HepG2 (cell line): ENCODE data around the gene TYMS. TPM values are rescaled to one million over a fixed set of nuclear protein-coding genes. Genes with fewer than 3 reads are reported as not detected.

Experiments used
- ATAC-seq: fragments of 200-7000 bp; cut with Tn5 transposase; 3 replicates; pipeline ENCODE4 v1.9.1; 2020; ENCODE audit warnings: mild to moderate bottlenecking, moderate library complexity
- BruUV-seq: library from RNA; stranded (reverse); fragments of 400-500 nt; replicated peaks from 2 replicates; lab custom pipeline; 2021; lab: Mats Ljungman, UMichigan
- CTCF ChIA-PET: fragments of 300-600 bp; formaldehyde crosslinking; extraction: SDS; loops from one replicate; lab custom pipeline; 2021; ENCODE audit warnings: low total read pairs, inconsistent platforms, low intra/inter-chr PET ratio; lab: Yijun Ruan, JAX
- POLR2A ChIA-PET: fragments of 350-600 bp; sonication (Branson Sonifier 250); formaldehyde crosslinking; loops from one replicate; lab custom pipeline; 2020; ENCODE audit warnings: antibody characterized with exemption, inconsistent platforms; lab: Yijun Ruan, JAX
- DNase-seq: peaks from one replicate; pipeline ENCODE4 v3.0.0-alpha.2; 2015; ENCODE audit warnings: low spot score
- FAIRE-seq: peaks from 3 replicates; lab custom pipeline; 2011; peaks lifted over from hg19 to GRCh38; lab: Jason Lieb, UNC
- H2AFZ ChIP-seq: one replicate; pipeline ENCODE4 v1.6.1; 2011; ENCODE audit warnings: low read length, inconsistent platforms
- H3K27ac ChIP-seq: fragments of 300-600 bp; 3 replicates; pipeline ENCODE4 v1.8.0; 2011; ENCODE audit warnings: mixed run types, mild to moderate bottlenecking, mixed read lengths, low read length, inconsistent platforms; ENCODE audit not compliant: insufficient read depth; ENCODE audit errors: extremely low read length
- H3K27me3 ChIP-seq, 2 experiments: fragments of 200-600 bp in 1 of 2; 2 replicates in 1 of 2; 3 replicates in 1 of 2; pipeline versions ENCODE4 v1.6.0 to v1.8.0; 2011; ENCODE audit warnings: low read length in 2 of 2, mild to moderate bottlenecking in 2 of 2, moderate library complexity in 2 of 2, inconsistent platforms in 1 of 2; ENCODE audit not compliant: insufficient read depth in 2 of 2, control insufficient read depth in 1 of 2
- H3K36me3 ChIP-seq, 2 experiments: fragments of 200-600 bp in 1 of 2; replicated peaks in 1 of 2; 2 replicates in 1 of 2; 3 replicates in 1 of 2; pipeline versions ENCODE4 v1.5.1 to v1.8.0; 2011; ENCODE audit warnings: low read length in 2 of 2, inconsistent platforms in 1 of 2; ENCODE audit not compliant: insufficient read depth in 2 of 2, control insufficient read depth in 1 of 2
- H3K4me1 ChIP-seq: 2 replicates; pipeline ENCODE4 v1.5.1; 2012; ENCODE audit warnings: low read length, inconsistent platforms; ENCODE audit not compliant: insufficient read depth
- H3K4me2 ChIP-seq: 2 replicates; pipeline ENCODE4 v1.6.0; 2011; ENCODE audit warnings: low read depth, low read length, inconsistent platforms
- H3K4me3 ChIP-seq, 3 experiments: fragments of 200-600 bp in 1 of 3; sonication (generic), shearing (Covaris generic) in 1 of 3; replicated peaks in 1 of 3; 2 replicates each; pipeline ENCODE4 v1.5.1; 2011 to 2016; ENCODE audit warnings: low read length in 3 of 3, inconsistent platforms in 2 of 3, low read depth in 2 of 3, mild to moderate bottlenecking in 2 of 3, control low read depth in 1 of 3, mixed read lengths in 1 of 3; ENCODE audit not compliant: insufficient read depth in 1 of 3
- H3K79me2 ChIP-seq: one replicate; pipeline ENCODE4 v1.6.1; 2011; ENCODE audit warnings: low read length, inconsistent platforms; ENCODE audit not compliant: insufficient read depth
- H3K9ac ChIP-seq: 2 replicates; pipeline ENCODE4 v1.6.0; 2011; ENCODE audit warnings: mild to moderate bottlenecking, low read depth, low read length, inconsistent platforms; ENCODE audit not compliant: insufficient read depth
- H3K9me3 ChIP-seq: 2 replicates; pipeline ENCODE4 v1.5.1; 2012; ENCODE audit warnings: mild to moderate bottlenecking, low read length
- H4K20me1 ChIP-seq: 2 replicates; pipeline ENCODE4 v1.6.0; 2011; ENCODE audit warnings: inconsistent platforms, mild to moderate bottlenecking, low read length, moderate library complexity; ENCODE audit not compliant: insufficient read depth
- BATF2 ChIP-seq: sonication (generic); formaldehyde crosslinking; IDR thresholded peaks from 2 replicates; pipeline ENCODE4 v1.8.0; 2022; ENCODE audit warnings: mild to moderate bottlenecking, missing genetic modification reagents, moderate library complexity
- HDAC2 ChIP-seq: sonication (generic); formaldehyde crosslinking; IDR thresholded peaks from 2 replicates; pipeline ENCODE4 v1.4.0; 2020; ENCODE audit warnings: missing genetic modification reagents
- JARID2 ChIP-seq: sonication (generic); formaldehyde crosslinking; IDR thresholded peaks from 2 replicates; pipeline ENCODE4 v1.8.1; 2023; ENCODE audit warnings: missing genetic modification reagents, inconsistent platforms; ENCODE audit not compliant: insufficient replicate concordance
- JUNB ChIP-seq: sonication (generic); formaldehyde crosslinking; IDR thresholded peaks from 2 replicates; pipeline ENCODE4 v1.8.0; 2022; ENCODE audit warnings: missing genetic modification reagents, mild to moderate bottlenecking, borderline replicate concordance
- MAF1 ChIP-seq: sonication (generic); formaldehyde crosslinking; IDR thresholded peaks from 2 replicates; pipeline ENCODE4 v1.5.0; 2020; ENCODE audit warnings: missing genetic modification reagents, borderline replicate concordance
- MAFF ChIP-seq: IDR thresholded peaks from 2 replicates; pipeline ENCODE4 v1.6.1; 2011; ENCODE audit warnings: low read depth, low read length, improper control_type of control experiment
- NR2C2 ChIP-seq: sonication (generic); formaldehyde crosslinking; IDR thresholded peaks from 2 replicates; pipeline ENCODE4 v1.4.0; 2020; ENCODE audit warnings: missing genetic modification reagents, mild to moderate bottlenecking, moderate library complexity, borderline replicate concordance
- NR2F1 ChIP-seq, 2 experiments: fragments of 450-650 bp in 1 of 2; formaldehyde crosslinking in 1 of 2; IDR thresholded peaks; 2 replicates each; pipeline versions ENCODE4 v1.5.0 to v1.6.1; 2016 to 2020; ENCODE audit warnings: mild to moderate bottlenecking in 1 of 2, missing compliant biosample characterization in 1 of 2, missing genetic modification reagents in 1 of 2, moderate library complexity in 1 of 2
- PCBP1 ChIP-seq: fragments of 200-400 bp; formaldehyde crosslinking; IDR thresholded peaks from 2 replicates; pipeline ENCODE4 v1.6.1; 2017; ENCODE audit warnings: mild to moderate bottlenecking, low read depth, low read length, borderline replicate concordance
- TFDP2 ChIP-seq: sonication (generic); formaldehyde crosslinking; IDR thresholded peaks from 2 replicates; pipeline ENCODE4 v1.4.0; 2020; ENCODE audit warnings: missing genetic modification reagents
- ZBTB46 ChIP-seq: sonication (generic); formaldehyde crosslinking; IDR thresholded peaks from 2 replicates; pipeline ENCODE4 v1.4.0; 2020; ENCODE audit warnings: mild to moderate bottlenecking, missing genetic modification reagents, borderline replicate concordance
- ZNF34 ChIP-seq: sonication (generic); formaldehyde crosslinking; IDR thresholded peaks from 2 replicates; pipeline ENCODE4 v1.4.0; 2020; ENCODE audit warnings: mild to moderate bottlenecking, missing genetic modification reagents, borderline replicate concordance
- ZNF660 ChIP-seq: sonication (generic); formaldehyde crosslinking; IDR thresholded peaks from 2 replicates; pipeline ENCODE4 v1.5.1; 2020; ENCODE audit warnings: mild to moderate bottlenecking, low read depth, missing genetic modification reagents, borderline replicate concordance
- ZNF891 ChIP-seq: sonication (generic); formaldehyde crosslinking; IDR thresholded peaks from 2 replicates; pipeline ENCODE4 v1.5.0; 2020; ENCODE audit warnings: mild to moderate bottlenecking, missing genetic modification reagents
- WGBS: methylation state at CpG from one replicate; pipeline ENCODE4 v1.1.6; 2017; ENCODE audit warnings: low lambda C conversion rate; 5-methylcytosine and 5-hydroxymethylcytosine counted together
- in situ Hi-C: cut with HindIII; loops from 2 replicates; pipeline ENCODE4 v1.10.0; 2017; ENCODE audit warnings: low pct_unique_long_range_greater_than_20kb; ENCODE audit not compliant: extremely low pct_ligation_motif_present
- intact Hi-C: fragments of 100-400 bp; cut with micrococcal nuclease; formaldehyde crosslinking; loops from one replicate; pipeline ENCODE4 v1.10.0; 2022; ENCODE audit not compliant: unreplicated experiment
- polyA plus RNA-seq, 8 experiments: library from polyadenylated mRNA; depleted of rRNA in 3 of 8; stranded (reverse) in 7 of 8; unstranded in 1 of 8; fragments of >200 nt; fragmentation: Illumina TruSeq in 4 of 8; extraction: Trizol in 4 of 8; gene quantifications; 2 replicates each; pipeline versions ENCODE4 v1.2.1 to v1.2.3, GENCODE V29; 2011 to 2016; ENCODE audit warnings: low read depth in 4 of 8, missing spikeins in 1 of 8, mixed read lengths in 1 of 8; ENCODE audit not compliant: insufficient read depth in 1 of 8
- total RNA-seq, 5 experiments: library from RNA; depleted of rRNA; stranded (reverse); fragments of >200 nt; fragmentation: Illumina TruSeq; extraction: Trizol; gene quantifications; 2 replicates each; pipeline ENCODE4 v1.2.3, GENCODE V29; 2016; ENCODE audit warnings: low read depth in 1 of 5

Gene TYMS
- total and polyA plus RNA-seq, 2 of the 13 experiments (the other 11 are each of a cell fraction or from before 2014, with no cell fraction given) = 80.1 to 106 TPM

GRCh38 chr18:621291-622043 is 36.0 kb upstream of the TYMS start:
- in situ Hi-C loops (loop anchor here (25.0 kb wide), 1 partner anchor 216 kb away; no protein-coding TSS in a partner anchor), intact Hi-C loops (loop anchor here (5.0 to 10.0 kb wide), 2 partner anchors 36 to 83 kb away; partner anchors contain the start of gene TYMS)
- ATAC-seq (peak; percentile 39; the same call in 2 of the 3 replicates), DNase-seq (no peak), FAIRE-seq (no peak)
- peaks cover 6% of the 10 kb centered on the region for H3K4me1 ChIP-seq
- ChIA-PET CTCF (no interaction called here), POLR2A (no interaction called here)
- no peak overlapping the region for H3K9ac ChIP-seq
- 14% methylated on average over 6 of the region's 7 CpGs for WGBS
- no peaks in the 10 kb centered on the region for H3K79me2 ChIP-seq
- no peaks in the 10 kb centered on the region for H3K9me3 ChIP-seq
- BruUV-seq = no TSS peak
- no peak overlapping the region for H3K27ac ChIP-seq
- no peaks in the 10 kb centered on the region for H3K36me3 ChIP-seq
- H4K20me1 ChIP-seq = no peaks in the 10 kb centered on the region
- no peak overlapping the region for H2AFZ ChIP-seq
- no peak overlapping the region for H3K4me3 ChIP-seq
- no peak overlapping the region for H3K4me2 ChIP-seq
- H3K27me3 ChIP-seq = peaks cover 0 to 5% of the 10 kb centered on the region in 2 experiments; a peak in 2 of 5 replicates
- TF ChIP-seq MAF1 (no peak), ZBTB46 (CRISPR knock-in tag) (no peak), PCBP1 (no peak), ZNF34 (no peak), MAFF (no peak), BATF2 (no peak), TFDP2 (no peak), ZNF891 (no peak), JUNB (CRISPR knock-in tag) (no peak), NR2C2 (CRISPR knock-in tag) (no peak), HDAC2 (CRISPR knock-in tag) (no peak), ZNF660 (CRISPR knock-in tag) (no peak), JARID2 (CRISPR knock-in tag) (no peak), NR2F1 (CRISPR knock-in tag; IDR thresholded peaks at IDR 0.05) (no peak)
